ENCODE results near the gene SETD5. TPM values are rescaled to one million over a fixed set of nuclear protein-coding genes. Genes with fewer than 3 reads are reported as not detected.

Gene SETD5
- total and polyA plus RNA-seq, 12 donors, result 35.3 to 135 (median 84.6) TPM

- intact Hi-C loops (cut with DNase I), result no loop called here
- no peak for DNase-seq
- peaks cover 0 to 82% of the 10 kb centered on the region in 2 donors for H3K36me3 ChIP-seq (replicated peaks in 1 of 2)
These were observed 19.4 kb upstream of the SETD5 start for GRCh38 chr3:9377981-9378380.

GRCh38 chr3:9379327-9379726 lies 18.1 kb upstream of the SETD5 start:
- Histone ChIP-seq H3K9me3 (replicated peaks in 1 of 3) (no peaks in the 10 kb centered on the region), H3K27me3 (no peaks in the 10 kb centered on the region), H3K4me3 (no peak overlapping the region), H3K4me1 (replicated peaks in 1 of 2) (no peaks in the 10 kb centered on the region), H3K27ac (no peak overlapping the region), H3K36me3 (replicated peaks in 1 of 2) (peaks cover 0 to 83% of the 10 kb centered on the region in 2 donors)
- TF ChIP-seq POLR2A (IDR thresholded peaks at IDR 0.05), result no peak
- TF ChIP-seq CTCF (IDR thresholded peaks at IDR 0.05), result no peak
- no peak for DNase-seq
- WGBS, 4 donors, result 67 to 80% (median 70%) methylated on average over 4 of the region's 4 CpGs
- intact Hi-C loops (cut with DNase I), result no loop called here

More at GRCh38 chr3:9377981-9378380, 19.4 kb upstream of the SETD5 start:
- no peaks in the 10 kb centered on the region for H3K4me1 ChIP-seq (replicated peaks in 1 of 2)
- H3K27me3 ChIP-seq, result no peaks in the 10 kb centered on the region
- no peaks in the 10 kb centered on the region for H3K9me3 ChIP-seq (replicated peaks in 1 of 3)
- H3K27ac ChIP-seq, result no peak overlapping the region
- WGBS, 4 donors, result 89 to 97% (median 94%) methylated on average over 1 of the region's 1 CpG
- TF ChIP-seq CTCF (IDR thresholded peaks at IDR 0.05) (no peak), POLR2A (IDR thresholded peaks at IDR 0.05) (no peak)
- no peak overlapping the region for H3K4me3 ChIP-seq

- intact Hi-C loops (cut with DNase I), result no loop called here
- H3K27me3 ChIP-seq, result no peaks in the 10 kb centered on the region
- H3K36me3 ChIP-seq (replicated peaks in 1 of 2), result peaks cover 0 to 83% of the 10 kb centered on the region in 2 donors
- H3K4me3 ChIP-seq, result no peak overlapping the region
- no peaks in the 10 kb centered on the region for H3K4me1 ChIP-seq (replicated peaks in 1 of 2)
- DNase-seq, result no peak
- WGBS, 4 donors, result 85 to 92% (median 89%) methylated on average over 3 of the region's 3 CpGs
- H3K27ac ChIP-seq, result no peak overlapping the region
- no peaks in the 10 kb centered on the region for H3K9me3 ChIP-seq (replicated peaks in 1 of 3)
- no peak for TF ChIP-seq CTCF (IDR thresholded peaks at IDR 0.05)
These were observed 17.4 kb upstream of the SETD5 start for GRCh38 chr3:9380014-9380413.

- Histone ChIP-seq H3K27me3 (no peaks in the 10 kb centered on the region), H3K27ac (peak overlapping the region in 1 of 5 donors; percentile 46), H3K4me1 (replicated peaks in 1 of 2) (peaks cover 0 to 7% of the 10 kb centered on the region in 2 donors), H3K4me3 (no peak overlapping the region), H3K36me3 (replicated peaks in 1 of 2) (peaks cover 0 to 83% of the 10 kb centered on the region in 2 donors), H3K9me3 (replicated peaks in 1 of 3) (no peaks in the 10 kb centered on the region)
- intact Hi-C loops (cut with DNase I), result no loop called here
- 70 to 75% (median 75%) methylated on average over 13 of the region's 13 CpGs for WGBS, 4 donors
- no peak for TF ChIP-seq CTCF (IDR thresholded peaks at IDR 0.05)
- TF ChIP-seq POLR2A (IDR thresholded peaks at IDR 0.05), result no peak
- peak in 1 of 7 donors; percentile 15 for DNase-seq
These were observed 13.1 kb upstream of the SETD5 start for GRCh38 chr3:9384141-9384828.
